ENCODE results near the gene PLAGL2. TPM values are rescaled to one million over a fixed set of nuclear protein-coding genes. Genes with fewer than 3 reads are reported as not detected.
A peak's percentile ranks its signal among the peaks of the same experiment; 100 is the strongest.

PLAGL2 gene
- total RNA-seq, 1 donor from 2014 or later, result 16.5 TPM

- no peak overlapping the region for H3K4me2 ChIP-seq
- H4K20me1 ChIP-seq (ENCODE audit: low read depth), result no peaks in the 10 kb centered on the region
- no peak overlapping the region for H3K4me3 ChIP-seq
- H3K36me3 Mint-ChIP-seq, result peaks cover 17% of the 10 kb centered on the region
- H3K4me1 Mint-ChIP-seq, result peaks cover 6% of the 10 kb centered on the region
- H3K27ac Mint-ChIP-seq, result no peak overlapping the region
- no peaks in the 10 kb centered on the region for H3K79me2 ChIP-seq (ENCODE audit: low read depth)
- no peaks in the 10 kb centered on the region for H3K9me3 ChIP-seq (ENCODE audit: low read depth)
- no peak overlapping the region for H2AFZ ChIP-seq (replicated peaks)
- no peaks in the 10 kb centered on the region for H3K27me3 ChIP-seq
- no peaks in the 10 kb centered on the region for H3K36me3 ChIP-seq
- H3K4me1 ChIP-seq, result peaks cover 13% of the 10 kb centered on the region
- H3K9me3 Mint-ChIP-seq, result no peaks in the 10 kb centered on the region
- no peak overlapping the region for H3K27ac ChIP-seq
- no peak overlapping the region for H3K4me3 Mint-ChIP-seq
- H3F3A ChIP-seq (ENCODE audit: low read depth), result peaks cover 9% of the 10 kb centered on the region
- TF ChIP-seq EZH2phosphoT487 (IDR thresholded peaks at IDR 0.05) (no peak), EZH2 (IDR thresholded peaks at IDR 0.05) (no peak), CTCF (IDR thresholded peaks at IDR 0.05) (no peak)
- no peak overlapping the region for H3K9ac ChIP-seq
- H3K27me3 Mint-ChIP-seq (ENCODE audit: insufficient read depth, low read depth), result peaks cover 2% of the 10 kb centered on the region
- DNase-seq (ENCODE audit: low spot score), result no peak
Measured at GRCh38 chr20:32236048-32236533, 28.5 kb upstream of the PLAGL2 start.

- H3K4me2 ChIP-seq, result no peak overlapping the region
- peaks cover 10% of the 10 kb centered on the region for H3K4me1 ChIP-seq
- H3K4me3 Mint-ChIP-seq, result no peak overlapping the region
- peaks cover 20% of the 10 kb centered on the region for H3K36me3 Mint-ChIP-seq
- H3K27ac Mint-ChIP-seq, result peak overlapping the region; percentile 38
- no peaks in the 10 kb centered on the region for H3K27me3 ChIP-seq
- no peaks in the 10 kb centered on the region for H3K9me3 Mint-ChIP-seq
- no peaks in the 10 kb centered on the region for H3K36me3 ChIP-seq
- H3K27me3 Mint-ChIP-seq (ENCODE audit: insufficient read depth, low read depth), result peaks cover 2% of the 10 kb centered on the region
- H2AFZ ChIP-seq (replicated peaks), result no peak overlapping the region
- H3K79me2 ChIP-seq (ENCODE audit: low read depth), result no peaks in the 10 kb centered on the region
- H3F3A ChIP-seq (ENCODE audit: low read depth), result peaks cover 3% of the 10 kb centered on the region
- DNase-seq (ENCODE audit: low spot score), result no peak
- no peak overlapping the region for H3K9ac ChIP-seq
- H3K27ac ChIP-seq, result no peak overlapping the region
- H3K4me3 ChIP-seq, result no peak overlapping the region
- H3K4me1 Mint-ChIP-seq, result peaks cover 5% of the 10 kb centered on the region
- TF ChIP-seq EZH2phosphoT487 (IDR thresholded peaks at IDR 0.05) (no peak), CTCF (IDR thresholded peaks at IDR 0.05) (no peak), EZH2 (IDR thresholded peaks at IDR 0.05) (no peak)
- no peaks in the 10 kb centered on the region for H4K20me1 ChIP-seq (ENCODE audit: low read depth)
- no peaks in the 10 kb centered on the region for H3K9me3 ChIP-seq (ENCODE audit: low read depth)
Measured at GRCh38 chr20:32235331-32236047, 27.9 kb upstream of the PLAGL2 start.

- no peak for DNase-seq (ENCODE audit: low spot score)
- Mint-ChIP-seq H3K27ac (no peak overlapping the region), H3K36me3 (peaks cover 23% of the 10 kb centered on the region), H3K4me3 (no peak overlapping the region), H3K9me3 (no peaks in the 10 kb centered on the region), H3K4me1 (no peaks in the 10 kb centered on the region), H3K27me3 (ENCODE audit: insufficient read depth, low read depth) (no peaks in the 10 kb centered on the region)
- no peaks in the 10 kb centered on the region for H4K20me1 ChIP-seq (ENCODE audit: low read depth)
- no peaks in the 10 kb centered on the region for H3F3A ChIP-seq (ENCODE audit: low read depth)
- H3K9me3 ChIP-seq (ENCODE audit: low read depth), result no peaks in the 10 kb centered on the region
- no peak overlapping the region for H3K4me2 ChIP-seq
- no peak overlapping the region for H2AFZ ChIP-seq (replicated peaks)
- no peaks in the 10 kb centered on the region for H3K79me2 ChIP-seq (ENCODE audit: low read depth)
- no peaks in the 10 kb centered on the region for H3K36me3 ChIP-seq
- TF ChIP-seq EZH2phosphoT487 (IDR thresholded peaks at IDR 0.05) (no peak), EZH2 (IDR thresholded peaks at IDR 0.05) (no peak), CTCF (IDR thresholded peaks at IDR 0.05) (no peak)
- H3K9ac ChIP-seq, result no peak overlapping the region
- H3K27ac ChIP-seq, result no peak overlapping the region
- H3K4me1 ChIP-seq, result no peaks in the 10 kb centered on the region
- H3K4me3 ChIP-seq, result no peak overlapping the region
- H3K27me3 ChIP-seq, result no peaks in the 10 kb centered on the region
Measured at GRCh38 chr20:32234135-32234808, 26.7 kb upstream of the PLAGL2 start.
